Liver (tissue), 3 donors: ENCODE data around the gene SERP2.

ENCODE experiments used
- ATF3 ChIP-seq: IDR thresholded peaks from 2 replicates; pipeline ENCODE4 v1.6.1; 2016; ENCODE audit warnings: antibody characterized with exemption
- CTCF ChIP-seq: fragments of 150-350 bp; IDR thresholded peaks from 2 replicates; pipeline ENCODE4 v1.5.1; 2017; ENCODE audit warnings: improper control_type of control experiment, low read depth, low read length; ENCODE audit not compliant: missing input control
- FOXA1 ChIP-seq: IDR thresholded peaks from 2 replicates; pipeline ENCODE4 v1.6.1; 2016; ENCODE audit warnings: antibody characterized with exemption
- MAX ChIP-seq: IDR thresholded peaks from 2 replicates; pipeline ENCODE4 v1.6.1; 2016; ENCODE audit warnings: antibody characterized with exemption
- NR2F2 ChIP-seq: IDR thresholded peaks from 2 replicates; pipeline ENCODE4 v1.6.1; 2016; ENCODE audit warnings: antibody characterized with exemption
- TAF1 ChIP-seq: conservative IDR thresholded peaks from 2 replicates; pipeline ENCODE4 v1.6.1; 2016; ENCODE audit warnings: antibody characterized with exemption, mild to moderate bottlenecking
- YY1 ChIP-seq: IDR thresholded peaks from 2 replicates; pipeline ENCODE4 v1.6.1; 2016; ENCODE audit warnings: antibody characterized with exemption, mild to moderate bottlenecking
- donor health status: healthy.
- donor health status: healthy.

- no peak for TF ChIP-seq NR2F2
- TF ChIP-seq CTCF, result no peak
- TF ChIP-seq TAF1, result no peak
- no peak for TF ChIP-seq MAX
- no peak for TF ChIP-seq FOXA1
- TF ChIP-seq YY1, result no peak
- no peak for TF ChIP-seq ATF3
These were observed 52.8 kb downstream of the SERP2 start for GRCh38 chr13:44426461-44426860.
